Retinal pigment epithelial cell (primary cell): ENCODE data around the gene SRGAP3.
A peak's percentile ranks its signal among the peaks of the same experiment; 100 is the strongest.

Source experiments
- DNase-seq: peaks from one replicate; pipeline ENCODE4 v3.0.0-alpha.2; 2010; ENCODE audit warnings: low read depth
- H3K4me3 ChIP-seq: 2 replicates; pipeline ENCODE4 v1.5.1; 2011; ENCODE audit warnings: mild to moderate bottlenecking, low read length, control low read depth, moderate library complexity
- CTCF ChIP-seq: conservative IDR thresholded peaks from 2 replicates; pipeline ENCODE4 v1.5.1; 2011; ENCODE audit warnings: low read depth, low read length, control low read depth, inconsistent platforms

The SRGAP3 gene

GRCh38 chr3:8937064-8938020, 312.1 kb downstream of the SRGAP3 start:
- peak; percentile 47 for DNase-seq
- TF ChIP-seq CTCF = no peak
- no peak overlapping the region for H3K4me3 ChIP-seq

- H3K4me3 ChIP-seq = no peak overlapping the region
- TF ChIP-seq CTCF = no peak
- DNase-seq = no peak
These were observed 316.9 kb downstream of the SRGAP3 start for GRCh38 chr3:8932507-8932906.

GRCh38 chr3:8931342-8931741, 318.1 kb downstream of the SRGAP3 start:
- DNase-seq = no peak
- TF ChIP-seq CTCF = no peak
- no peak overlapping the region for H3K4me3 ChIP-seq
